Measurements from ENCODE around the gene AP1G2. TPM values are rescaled to one million over a fixed set of nuclear protein-coding genes. Genes with fewer than 3 reads are reported as not detected.

The AP1G2 gene, protein sequence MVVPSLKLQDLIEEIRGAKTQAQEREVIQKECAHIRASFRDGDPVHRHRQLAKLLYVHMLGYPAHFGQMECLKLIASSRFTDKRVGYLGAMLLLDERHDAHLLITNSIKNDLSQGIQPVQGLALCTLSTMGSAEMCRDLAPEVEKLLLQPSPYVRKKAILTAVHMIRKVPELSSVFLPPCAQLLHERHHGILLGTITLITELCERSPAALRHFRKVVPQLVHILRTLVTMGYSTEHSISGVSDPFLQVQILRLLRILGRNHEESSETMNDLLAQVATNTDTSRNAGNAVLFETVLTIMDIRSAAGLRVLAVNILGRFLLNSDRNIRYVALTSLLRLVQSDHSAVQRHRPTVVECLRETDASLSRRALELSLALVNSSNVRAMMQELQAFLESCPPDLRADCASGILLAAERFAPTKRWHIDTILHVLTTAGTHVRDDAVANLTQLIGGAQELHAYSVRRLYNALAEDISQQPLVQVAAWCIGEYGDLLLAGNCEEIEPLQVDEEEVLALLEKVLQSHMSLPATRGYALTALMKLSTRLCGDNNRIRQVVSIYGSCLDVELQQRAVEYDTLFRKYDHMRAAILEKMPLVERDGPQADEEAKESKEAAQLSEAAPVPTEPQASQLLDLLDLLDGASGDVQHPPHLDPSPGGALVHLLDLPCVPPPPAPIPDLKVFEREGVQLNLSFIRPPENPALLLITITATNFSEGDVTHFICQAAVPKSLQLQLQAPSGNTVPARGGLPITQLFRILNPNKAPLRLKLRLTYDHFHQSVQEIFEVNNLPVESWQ
- 23.2 and 29.6 TPM in 2 replicates for total RNA-seq

DNA sequence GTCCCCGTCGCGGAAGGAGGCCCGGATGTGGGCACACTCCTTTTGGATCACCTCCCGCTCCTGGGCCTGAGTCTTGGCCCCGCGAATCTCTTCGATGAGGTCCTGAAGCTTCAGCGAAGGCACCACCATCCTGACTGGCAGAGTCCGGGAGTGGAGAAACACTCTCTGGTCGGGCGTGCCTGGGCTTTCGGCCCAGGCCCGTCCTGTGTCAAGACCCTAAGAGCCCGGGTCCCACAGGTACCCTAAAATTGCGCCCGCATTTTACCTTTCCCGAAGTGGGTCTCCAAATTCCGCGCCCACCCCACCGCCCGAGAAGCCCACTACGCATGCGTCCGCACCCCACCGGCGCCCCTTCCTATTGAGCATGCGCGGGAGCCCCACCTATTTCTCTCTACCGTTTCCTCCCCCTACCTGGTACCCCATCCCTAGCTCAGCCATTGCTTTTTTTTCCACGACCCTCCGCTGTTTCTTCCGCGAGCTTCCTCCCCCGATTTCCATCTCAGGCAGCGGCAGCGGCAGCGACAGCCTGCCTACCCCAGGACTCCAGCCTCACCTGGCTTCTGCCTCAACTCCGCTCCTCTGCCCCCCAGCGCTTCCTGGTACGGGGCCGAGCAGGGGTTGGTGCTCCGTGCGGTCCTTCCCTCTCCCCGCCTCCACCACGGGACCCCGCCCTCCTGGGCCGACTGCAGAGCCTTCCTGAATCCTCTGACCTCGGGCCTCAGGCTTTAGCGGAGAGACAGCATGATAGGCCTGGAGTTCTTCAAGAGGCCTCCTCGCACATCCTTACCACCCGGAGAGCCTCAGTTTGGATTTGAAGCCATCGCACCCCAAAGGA, at the start of gene AP1G2:
Gene AP1G2 (minus strand): TSS at position 606 of the 835 bp plus-strand sequence. CDS start 477 bp downstream, at position 129.

DNA sequence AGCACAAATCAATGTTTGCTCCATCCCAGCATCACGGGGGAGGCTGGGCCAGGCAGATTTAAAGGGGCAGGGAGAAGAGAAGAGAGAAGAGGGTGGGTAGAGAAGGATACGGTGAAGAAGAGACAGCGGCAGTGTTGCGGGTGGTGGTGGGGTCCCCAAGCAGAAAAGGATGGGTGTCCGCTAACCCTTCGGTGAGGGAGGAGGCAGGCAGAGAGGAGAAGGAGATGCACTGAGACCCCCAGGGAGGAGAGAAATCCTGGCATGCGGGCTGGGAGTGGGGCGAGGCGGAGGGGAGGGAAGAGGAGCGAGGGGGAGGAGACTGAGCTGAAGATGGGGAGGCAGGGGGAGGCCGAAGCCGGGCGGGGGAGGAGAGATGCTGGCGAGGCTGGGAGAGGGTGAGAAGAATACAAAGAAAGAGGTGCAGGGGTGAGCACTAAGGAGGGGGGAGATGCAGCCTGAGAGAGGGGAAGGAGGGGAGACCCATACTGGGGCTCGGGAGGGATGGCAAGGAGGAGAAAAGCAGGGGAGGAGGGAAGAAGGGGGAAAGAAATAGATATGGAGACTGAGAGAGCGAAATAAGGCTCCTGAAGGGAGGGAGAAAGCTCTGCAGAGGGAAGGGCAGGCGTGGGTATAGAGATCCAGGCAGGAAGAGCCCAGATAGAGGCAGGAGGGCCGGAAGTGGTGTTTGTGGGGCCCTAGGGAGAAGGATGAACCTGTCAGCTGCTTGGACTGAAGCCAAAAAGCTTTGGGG, 11.1 kb upstream of the AP1G2 start, which contains the start of gene JPH4:
Gene JPH4 (minus strand): TSS at position 231 of the 751 bp plus-strand sequence. CDS start 1,337 bp downstream, outside the sequence.

DNA sequence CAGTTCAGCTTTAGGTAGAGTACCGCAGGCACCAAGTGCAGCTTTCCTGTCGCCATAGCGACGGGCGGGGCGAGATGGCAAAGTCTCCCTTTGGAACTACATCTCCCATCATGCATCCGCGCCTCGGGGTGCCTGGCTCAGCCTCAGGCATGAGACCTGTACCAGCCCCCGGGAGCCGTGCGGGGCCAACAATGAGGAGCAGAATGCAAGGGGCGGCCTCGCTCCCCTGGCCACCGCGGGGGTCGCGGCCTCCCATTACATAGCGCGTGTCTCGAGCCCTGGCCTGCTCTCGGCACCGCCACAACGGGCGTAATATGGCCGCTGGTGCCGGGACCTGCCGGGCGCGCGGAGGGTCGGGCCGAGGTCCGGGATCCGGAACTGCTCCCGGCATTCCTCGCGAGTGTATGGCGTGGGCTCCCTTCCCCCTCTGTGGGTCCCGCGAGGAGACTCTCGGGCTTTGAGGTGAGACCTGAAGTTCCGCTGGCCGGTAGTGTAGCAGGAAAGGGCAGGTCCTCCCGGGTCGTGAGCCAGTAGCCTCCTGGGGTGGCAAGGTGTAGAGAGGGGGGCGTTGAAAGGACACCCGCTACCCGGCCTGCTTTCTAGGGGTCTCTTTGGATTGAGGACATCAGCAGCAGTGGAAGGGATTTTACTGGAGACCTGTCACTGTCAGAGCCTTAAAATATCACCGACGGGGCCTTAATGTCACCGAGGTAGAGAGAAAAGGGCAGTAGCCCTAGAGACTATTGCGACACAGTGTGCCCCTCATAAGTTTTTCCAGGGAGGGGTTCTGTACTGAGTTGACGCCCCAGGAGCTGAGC, 11.5 kb downstream of the AP1G2 start, which contains the start of gene THTPA:
Gene THTPA (plus strand): TSS at position 390 of the 818 bp plus-strand sequence. CDS start 487 bp downstream, outside the sequence.

DNA sequence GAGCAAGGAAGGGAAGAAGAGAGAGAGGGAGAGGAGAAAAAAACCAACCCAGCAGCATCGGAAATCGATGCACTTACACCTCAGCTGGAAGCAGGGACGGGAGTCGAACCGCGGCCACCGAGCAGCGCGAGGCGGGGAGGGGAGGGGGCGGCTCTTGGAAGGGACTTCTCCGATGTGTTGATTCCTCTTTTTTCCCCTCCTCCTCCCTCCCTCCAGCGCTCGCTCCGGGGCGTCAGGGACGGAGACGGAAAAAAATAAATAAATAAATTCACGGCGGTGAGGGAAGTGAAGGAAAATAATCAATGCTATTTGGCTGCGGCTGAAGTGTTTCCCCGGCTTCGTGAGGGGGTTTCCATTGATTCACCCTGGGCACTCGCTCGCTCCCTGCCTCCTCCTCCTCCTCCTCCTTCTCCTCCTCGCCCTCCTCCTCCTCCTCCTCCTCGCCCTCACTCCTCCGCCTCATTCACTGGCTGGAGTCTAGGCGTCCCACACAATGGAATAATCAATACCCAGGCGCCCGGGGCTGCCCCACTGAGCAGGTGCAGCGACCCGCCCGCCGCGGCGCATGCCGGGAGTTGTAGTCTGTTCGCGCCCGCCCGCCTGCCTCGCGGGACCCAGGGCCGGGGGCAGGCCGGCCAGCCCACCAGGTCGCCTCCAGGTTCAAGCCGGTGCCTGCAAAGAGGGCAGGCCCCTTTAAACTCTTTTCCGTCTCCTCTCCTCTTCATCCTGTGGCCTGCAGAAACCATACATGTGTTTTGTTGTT, 16.1 kb downstream of the AP1G2 start, which contains the start of gene ZFHX2:
Gene ZFHX2 (minus strand): TSS at position 500 of the 763 bp plus-strand sequence. CDS start 16,440 bp downstream, outside the sequence.

Other genes starting within 250 kb of the AP1G2 start
- gene PABPN1, start 246.3 kb downstream of the AP1G2 start, total RNA-seq: 41.1 and 57.9 TPM in 2 replicates
- gene SLC22A17, start 214.9 kb downstream of the AP1G2 start, total RNA-seq: 10.4 and 21.7 TPM in 2 replicates
- gene EFS, start 202.6 kb downstream of the AP1G2 start, total RNA-seq: 1.8 and 3.6 TPM in 2 replicates
- not detected in 2 replicates for gene IL25, start 195.0 kb downstream of the AP1G2 start, total RNA-seq
- not detected in 2 replicates for gene CMTM5, start 190.7 kb downstream of the AP1G2 start, total RNA-seq
- gene MYH6, start 159.5 kb downstream of the AP1G2 start, total RNA-seq: not detected in 2 replicates
- gene MYH7, start 132.1 kb downstream of the AP1G2 start, total RNA-seq: not detected in 2 replicates
- gene NGDN, start 98.1 kb downstream of the AP1G2 start, total RNA-seq: 18.3 and 24.4 TPM in 2 replicates
- gene ZFHX2, start 16.0 kb downstream of the AP1G2 start, total RNA-seq: not detected in 2 replicates
- gene THTPA, start 11.5 kb downstream of the AP1G2 start, total RNA-seq: 3.8 and 6.2 TPM in 2 replicates
- gene JPH4, start 11.0 kb upstream of the AP1G2 start, total RNA-seq: not detected in 2 replicates
- gene DHRS2, start 68.6 kb upstream of the AP1G2 start, total RNA-seq: 5.5 TPM in 1 of 2 replicates, not detected in the other